Frontal cortex (tissue), 4 donors: ENCODE measurements around the gene ADAMTSL5. TPM values are rescaled to one million over a fixed set of nuclear protein-coding genes. Genes with fewer than 3 reads are reported as not detected.

Source experiments
- DNase-seq, 2 donors: peaks; one replicate each; pipeline ENCODE4 v3.0.0; 2012; ENCODE audit warnings: low spot score in 2 of 2
- FAIRE-seq: peaks from 2 replicates; lab custom pipeline; 2012; peaks lifted over from hg19 to GRCh38; lab: Jason Lieb, UNC
- total RNA-seq: library from RNA; depleted of rRNA; stranded (reverse); fragments of >200 nt; gene quantifications from one replicate; pipeline ENCODE4 v1.2.3, GENCODE V29; 2014
- donor health status: control.
- donor health status: control.
- donor health status: control.

Gene ADAMTSL5
- total RNA-seq, 1 donor from 2014 or later = under 0.01 TPM

- DNase-seq (no peak), FAIRE-seq (no peak)
Measured at GRCh38 chr19:1514986-1515721, 2.3 kb upstream of the ADAMTSL5 start.

GRCh38 chr19:1514295-1514661 is 1.5 kb upstream of the ADAMTSL5 start:
- FAIRE-seq (no peak), DNase-seq (no peak)

GRCh38 chr19:1513499-1514294 is 878 bp upstream of the ADAMTSL5 start:
- DNase-seq (peak in 1 of 2 donors; percentile 28), FAIRE-seq (no peak)

GRCh38 chr19:1511318-1512317 is 1.2 kb downstream of the ADAMTSL5 start:
- no peak for FAIRE-seq

GRCh38 chr19:1510807-1511206 is 2.0 kb downstream of the ADAMTSL5 start:
- no peak for FAIRE-seq
- no peak for DNase-seq

More at GRCh38 chr19:1511318-1512317, 1.2 kb downstream of the ADAMTSL5 start:
- no peak for DNase-seq

GRCh38 chr19:1510442-1510806 is 2.4 kb downstream of the ADAMTSL5 start:
- FAIRE-seq (no peak), DNase-seq (no peak)

GRCh38 chr19:1509602-1510441 is 3.0 kb downstream of the ADAMTSL5 start:
- no peak for FAIRE-seq

GRCh38 chr19:1508507-1508856 is 4.3 kb downstream of the ADAMTSL5 start:
- no peak for FAIRE-seq
- DNase-seq = no peak

More at GRCh38 chr19:1509602-1510441, 3.0 kb downstream of the ADAMTSL5 start:
- DNase-seq = no peak

- peak; percentile 99 for DNase-seq
Measured at GRCh38 chr19:1507763-1508506, 4.9 kb downstream of the ADAMTSL5 start.

GRCh38 chr19:1507192-1507660 is 5.6 kb downstream of the ADAMTSL5 start:
- no peak for FAIRE-seq
- no peak for DNase-seq

More at GRCh38 chr19:1507763-1508506, 4.9 kb downstream of the ADAMTSL5 start:
- peak; percentile 84 for FAIRE-seq

GRCh38 chr19:1505991-1506881 is 6.6 kb downstream of the ADAMTSL5 start:
- peak in 1 of 2 donors; percentile 30 for DNase-seq
- FAIRE-seq = no peak

- FAIRE-seq (no peak), DNase-seq (no peak)
Measured at GRCh38 chr19:1505012-1505411, 7.8 kb downstream of the ADAMTSL5 start.

GRCh38 chr19:1503925-1504773 is 8.7 kb downstream of the ADAMTSL5 start:
- FAIRE-seq = no peak

GRCh38 chr19:1503089-1503924 is 9.5 kb downstream of the ADAMTSL5 start:
- peak; percentile 48 to 67 for DNase-seq
- FAIRE-seq = no peak

More at GRCh38 chr19:1503925-1504773, 8.7 kb downstream of the ADAMTSL5 start:
- DNase-seq = no peak

- DNase-seq = no peak
- no peak for FAIRE-seq
Measured at GRCh38 chr19:1502433-1503088, 10.3 kb downstream of the ADAMTSL5 start.
